ENCODE results near the gene SLC12A2. TPM values are rescaled to one million over a fixed set of nuclear protein-coding genes. Genes with fewer than 3 reads are reported as not detected.

The SLC12A2 gene
- 10.3 and 11.6 TPM in 2 replicates for total RNA-seq

GRCh38 chr5:128083033-128083810 is at the start of gene SLC12A2:
SLC12A2 (plus strand) TSS chr5:128083766; CDS start chr5:128083955, 189 bp downstream.

All from epithelial cell of alveolus of lung (primary cell).